ENCODE data around the gene CD69. TPM values are rescaled to one million over a fixed set of nuclear protein-coding genes. Genes with fewer than 3 reads are reported as not detected.

Gene CD69
- total and polyA plus RNA-seq, 12 donors, result 0.17 to 6.2 (median 0.50) TPM; not detected in 2

- no peak overlapping the region for H3K4me3 ChIP-seq
- no peaks in the 10 kb centered on the region for H3K36me3 ChIP-seq
- ATAC-seq, result no peak
- TF ChIP-seq CTCF (IDR thresholded peaks at IDR 0.05), result no peak
- intact Hi-C loops (cut with DNase I), result no loop called here
- H3K27ac ChIP-seq, result peak overlapping the region in 1 of 10 donors; percentile 82
- no peak for DNase-seq
- 50 to 60% methylated on average over 2 of the region's 2 CpGs for WGBS, 2 donors
- H3K27me3 ChIP-seq, result no peaks in the 10 kb centered on the region
- H3K9me3 ChIP-seq, result no peaks in the 10 kb centered on the region
- peaks cover 0 to 31% (median 0%) of the 10 kb centered on the region in 9 donors for H3K4me1 ChIP-seq
Measured at GRCh38 chr12:9763025-9763424, 2.3 kb upstream of the CD69 start.

- intact Hi-C loops (cut with DNase I), result no loop called here
- H3K27me3 ChIP-seq, result no peaks in the 10 kb centered on the region
- H3K4me1 ChIP-seq, result peaks cover 0 to 31% (median 0%) of the 10 kb centered on the region in 9 donors
- no peaks in the 10 kb centered on the region for H3K36me3 ChIP-seq
- WGBS, 2 donors, result 94 to 97% methylated on average over 5 of the region's 5 CpGs
- ATAC-seq (no peak), DNase-seq (no peak)
- no peaks in the 10 kb centered on the region for H3K9me3 ChIP-seq
- no peak for TF ChIP-seq CTCF (IDR thresholded peaks at IDR 0.05)
- no peak overlapping the region for H3K4me3 ChIP-seq
- peak overlapping the region in 1 of 10 donors; percentile 82 for H3K27ac ChIP-seq
Measured at GRCh38 chr12:9762369-9762768, 1.7 kb upstream of the CD69 start.

GRCh38 chr12:9761419-9761781 is 699 bp upstream of the CD69 start:
- Histone ChIP-seq H3K27ac (peak overlapping the region in 3 of 10 donors; percentile 17 to 82 (median 42)), H3K27me3 (no peaks in the 10 kb centered on the region), H3K4me1 (peaks cover 0 to 31% (median 0%) of the 10 kb centered on the region in 9 donors), H3K9me3 (no peaks in the 10 kb centered on the region), H3K4me3 (peak overlapping the region in 1 of 10 donors; percentile 57), H3K36me3 (peaks cover 0 to 2% (median 0%) of the 10 kb centered on the region in 9 donors)
- peak in 3 of 8 donors; percentile 30 to 60 (median 49) for ATAC-seq
- WGBS, 2 donors, result 58 to 75% methylated on average over 4 of the region's 4 CpGs
- no peak for DNase-seq
- no peak for TF ChIP-seq CTCF (IDR thresholded peaks at IDR 0.05)
- intact Hi-C loops (cut with DNase I), result no loop called here

- intact Hi-C loops (cut with DNase I), result no loop called here
- Histone ChIP-seq H3K4me1 (peaks cover 0 to 25% (median 0%) of the 10 kb centered on the region in 9 donors), H3K9me3 (no peaks in the 10 kb centered on the region), H3K4me3 (peak overlapping the region in 1 of 10 donors; percentile 57), H3K27ac (peak overlapping the region in 1 of 10 donors; percentile 82), H3K36me3 (peaks cover 0 to 15% (median 0%) of the 10 kb centered on the region in 9 donors), H3K27me3 (no peaks in the 10 kb centered on the region)
- DNase-seq (no peak), ATAC-seq (no peak)
- WGBS, 2 donors, result 89 to 94% methylated on average over 1 of the region's 1 CpG
- no peak for TF ChIP-seq CTCF (IDR thresholded peaks at IDR 0.05)
Measured at GRCh38 chr12:9760120-9760519, 581 bp downstream of the CD69 start.

All from heart right ventricle (tissue), 16 donors.